HG02759 (cell line): ENCODE results near the gene SCUBE2.
"Not testable (repeated sequence)": the region's sequence is repeated elsewhere in the genome, so short reads cannot be mapped to it uniquely, and the experiment has no call there.

Source experiments
- ATAC-seq: cut with Tn5 transposase; IDR thresholded peaks from one replicate; pipeline ENCODE4 v1.9.1; 2021; ENCODE audit warnings: mild to moderate bottlenecking, moderate library complexity; ENCODE audit not compliant: unreplicated experiment

SCUBE2 gene

DNA sequence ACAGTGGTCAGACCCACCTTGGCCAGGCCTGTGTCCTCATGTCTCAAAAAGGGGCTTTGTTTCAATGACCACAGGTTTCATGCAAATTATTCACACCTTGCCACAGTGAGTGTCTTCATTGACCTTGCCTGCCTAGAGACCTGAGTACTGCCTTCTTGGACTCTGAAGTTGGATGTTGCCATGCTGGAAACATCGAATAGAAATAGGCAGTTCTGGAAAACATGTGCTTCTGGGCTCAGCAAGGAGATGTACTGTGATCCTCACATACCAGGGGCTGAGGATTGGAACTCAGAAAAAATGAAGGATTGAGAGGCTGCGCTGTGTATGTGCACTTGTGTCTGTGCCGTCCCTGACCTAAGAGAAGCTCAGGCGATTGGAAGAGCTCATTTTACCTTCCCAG, 78.0 kb downstream of the SCUBE2 start:
- no peak for ATAC-seq

DNA sequence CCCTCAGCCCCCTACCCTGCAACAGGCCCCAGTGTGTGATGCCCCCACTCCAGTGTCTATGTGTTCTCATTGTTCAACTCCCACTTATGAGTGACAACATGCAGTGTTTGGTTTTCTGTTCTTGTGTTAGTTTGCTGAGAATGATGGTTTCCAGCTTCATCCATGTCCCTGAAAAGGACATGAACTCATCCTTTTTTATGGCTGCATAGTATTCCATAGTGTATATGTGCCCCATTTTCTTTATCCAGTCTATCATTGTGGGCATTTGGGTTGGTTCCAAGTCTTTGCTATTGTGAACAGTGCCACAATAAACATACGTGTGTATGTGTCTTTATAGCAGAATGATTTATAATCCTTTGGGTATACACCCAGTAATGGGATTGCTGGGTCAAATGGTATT, 81.9 kb downstream of the SCUBE2 start:
- ATAC-seq: not testable (repeated sequence)

DNA sequence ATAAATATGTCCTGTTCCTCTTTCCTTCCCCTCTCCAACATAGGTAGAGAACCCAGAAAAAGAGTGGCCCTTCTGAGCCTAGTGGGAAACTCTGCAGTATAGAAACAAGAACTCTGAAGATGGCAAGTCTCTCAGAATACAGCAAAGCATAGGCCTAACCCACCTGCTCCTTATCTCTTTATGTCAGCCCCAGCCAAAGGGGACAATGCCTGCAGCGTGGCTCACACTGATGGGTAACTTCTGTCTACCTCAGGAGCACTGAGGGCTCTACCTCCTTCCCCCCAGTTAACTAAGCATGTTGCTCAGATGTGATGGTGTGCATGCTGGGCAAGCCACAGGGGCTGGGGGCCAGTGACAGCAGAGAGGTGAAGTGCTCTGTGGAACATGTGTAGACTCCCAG, 82.7 kb downstream of the SCUBE2 start:
- no peak for ATAC-seq

DNA sequence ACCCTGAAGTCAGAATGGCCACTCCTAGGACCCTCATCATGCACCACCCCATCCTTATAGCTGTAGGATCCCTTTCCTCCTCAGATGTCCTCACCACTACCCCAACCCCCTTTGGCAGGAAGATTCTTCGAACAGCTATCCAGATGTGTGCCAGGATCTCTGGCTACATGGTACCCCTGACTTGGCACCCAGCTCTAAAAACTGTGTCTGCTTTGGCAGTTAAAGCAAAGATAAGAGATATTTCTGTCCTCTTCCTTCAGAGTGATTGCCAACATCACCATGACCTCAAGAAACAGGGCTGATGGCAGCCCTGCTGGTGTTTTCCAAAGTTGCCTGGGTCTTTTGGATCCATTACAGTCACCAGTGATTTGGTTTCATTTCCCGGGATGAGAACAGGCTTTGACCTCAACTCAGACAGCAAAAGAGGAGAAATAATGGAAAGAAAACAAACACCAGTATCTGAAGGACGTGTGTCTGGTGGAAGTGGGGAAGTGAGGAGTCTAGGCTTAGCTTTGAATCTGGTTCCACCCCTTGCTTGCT, 83.3 kb downstream of the SCUBE2 start:
- no peak for ATAC-seq

DNA sequence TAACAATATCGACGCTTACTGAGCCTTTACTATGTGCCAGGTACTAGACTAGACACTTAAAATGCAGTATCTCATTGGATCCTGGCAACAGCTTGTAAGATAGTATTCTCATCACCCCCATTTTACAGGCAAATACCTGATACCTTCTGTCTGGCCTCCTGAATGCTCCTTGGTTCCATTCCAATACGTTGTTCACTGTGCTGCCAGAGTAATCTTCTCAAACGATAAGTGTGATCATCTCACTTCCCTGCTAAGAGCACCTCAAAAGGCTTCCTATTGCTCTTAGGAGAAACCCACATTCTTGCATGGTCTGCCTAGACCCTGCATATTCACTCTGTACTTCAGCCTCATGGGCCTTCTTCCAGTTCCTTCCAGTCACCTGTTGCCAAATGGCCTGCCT, 86.3 kb downstream of the SCUBE2 start:
- ATAC-seq: no peak

DNA sequence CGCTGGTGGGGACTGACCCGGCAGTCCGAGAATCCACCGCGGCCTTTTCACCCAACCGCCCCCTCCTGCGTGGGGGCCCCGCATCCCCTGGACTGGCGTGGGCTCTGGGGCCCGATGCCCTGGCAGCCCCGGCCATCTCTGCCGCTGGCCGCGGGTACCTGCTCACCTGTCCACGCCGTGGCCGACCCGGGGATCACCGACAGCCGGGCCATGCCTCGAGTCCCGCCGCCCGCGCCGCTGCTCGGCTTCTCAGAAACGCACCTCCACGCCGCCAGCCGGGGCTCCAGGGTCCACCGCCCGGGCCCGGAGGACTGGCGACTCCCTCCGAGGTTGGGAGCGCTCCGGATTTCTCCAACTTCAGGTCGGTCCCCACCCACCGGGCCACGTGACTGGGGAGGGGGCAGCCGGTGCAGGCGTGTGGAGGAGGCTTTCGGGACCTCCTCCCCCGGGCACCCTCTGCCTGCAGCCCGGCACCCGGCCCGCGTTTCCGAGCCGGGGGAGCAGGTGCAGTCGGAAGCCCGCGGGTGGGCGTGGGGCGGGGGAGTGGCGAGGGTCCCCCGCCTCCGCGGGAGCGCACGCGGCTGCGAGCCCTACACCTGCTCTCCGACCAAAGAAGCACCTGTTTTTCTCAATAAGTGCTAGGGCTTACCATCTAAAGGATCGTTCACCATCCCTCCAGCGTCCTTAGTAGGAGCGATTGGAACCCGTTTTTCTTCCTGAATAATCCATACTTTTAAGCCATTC, 87.0 kb downstream of the SCUBE2 start:
- no peak for ATAC-seq

DNA sequence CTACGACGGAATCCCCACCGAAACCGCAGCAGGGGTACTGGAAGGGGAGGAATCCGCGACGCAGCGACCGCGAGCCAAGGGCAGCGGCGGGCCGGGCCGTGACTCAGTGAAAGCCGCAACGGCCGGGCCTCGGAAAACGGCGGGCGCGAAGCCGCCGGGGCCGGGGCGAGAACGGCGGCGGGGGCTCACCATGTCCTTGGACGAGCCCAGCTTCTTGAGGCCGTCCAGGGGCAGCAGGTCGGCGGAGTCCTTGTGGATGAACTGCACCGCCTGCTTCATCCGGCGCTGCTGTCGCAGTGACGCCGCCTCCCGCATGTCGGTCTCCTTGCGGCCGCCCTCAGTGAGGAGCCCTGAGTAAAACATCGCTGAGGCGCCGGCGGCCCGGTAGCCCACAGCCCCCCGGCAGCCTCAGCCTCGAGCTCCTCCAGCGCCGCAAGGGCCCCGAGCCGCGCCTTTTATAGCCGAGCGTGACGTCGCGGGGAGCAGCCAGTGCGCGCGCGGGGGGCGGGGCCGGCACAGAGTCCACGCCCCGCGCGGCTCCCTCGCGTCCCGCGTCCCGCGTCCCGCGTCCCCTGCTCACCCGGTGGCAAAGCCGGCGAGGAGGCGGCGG, 87.7 kb downstream of the SCUBE2 start, which contains the start of gene NRIP3:
TSS of gene NRIP3 (minus strand) at position 429 of the 610 bp plus-strand sequence. CDS start at position 363, 66 bp downstream.
- ATAC-seq: peak; percentile 65

DNA sequence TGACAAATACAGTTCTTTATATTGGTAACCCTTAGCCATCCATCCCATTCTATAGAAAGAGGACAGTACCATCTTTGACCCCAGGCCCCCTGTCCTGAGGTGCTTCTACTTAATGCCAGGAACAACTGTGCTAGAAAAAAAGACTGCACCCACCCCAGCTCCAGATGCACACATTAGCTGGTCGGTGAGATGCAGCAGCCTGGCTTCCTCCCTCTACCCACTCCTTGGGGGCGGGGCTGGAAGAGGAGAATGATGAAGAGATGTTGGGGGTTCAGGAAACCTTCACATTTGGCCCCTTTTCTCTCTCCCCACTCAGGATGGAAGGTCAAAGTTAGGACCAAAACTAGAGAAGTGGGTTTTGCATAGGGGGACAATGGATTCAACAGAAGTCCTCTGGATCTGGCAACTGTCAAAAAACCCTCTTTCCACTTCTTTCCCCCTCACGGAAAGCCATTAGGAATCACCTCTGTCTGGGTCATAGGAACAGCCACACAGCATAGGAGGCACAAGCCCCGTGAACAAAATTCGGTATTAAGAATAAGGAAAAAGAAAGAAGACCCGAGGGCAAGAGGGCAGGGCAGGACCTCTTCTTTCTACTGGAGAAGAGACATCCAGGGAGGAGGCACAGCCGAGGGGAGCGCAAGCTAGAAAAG, 88.4 kb downstream of the SCUBE2 start:
- ATAC-seq: no peak

DNA sequence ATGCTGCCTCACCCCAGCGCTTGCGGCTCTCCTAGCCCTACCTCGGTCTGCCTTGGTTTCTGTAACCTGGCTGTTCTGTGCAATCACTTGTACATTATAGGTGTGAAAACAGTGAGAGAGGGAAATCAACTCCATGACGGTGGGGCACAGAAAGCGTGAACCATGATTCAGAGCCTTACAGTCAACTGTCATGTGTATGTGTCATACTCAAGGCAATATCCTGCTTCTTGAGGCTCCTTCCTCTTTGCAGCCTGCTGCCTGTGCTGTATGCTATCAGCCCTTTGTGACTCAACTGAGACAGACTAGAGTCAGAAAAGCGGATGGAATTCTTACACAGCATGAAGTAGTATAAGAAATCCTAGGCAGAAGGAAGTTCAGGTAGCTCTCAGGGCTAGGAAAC, 89.7 kb downstream of the SCUBE2 start:
- ATAC-seq: no peak

DNA sequence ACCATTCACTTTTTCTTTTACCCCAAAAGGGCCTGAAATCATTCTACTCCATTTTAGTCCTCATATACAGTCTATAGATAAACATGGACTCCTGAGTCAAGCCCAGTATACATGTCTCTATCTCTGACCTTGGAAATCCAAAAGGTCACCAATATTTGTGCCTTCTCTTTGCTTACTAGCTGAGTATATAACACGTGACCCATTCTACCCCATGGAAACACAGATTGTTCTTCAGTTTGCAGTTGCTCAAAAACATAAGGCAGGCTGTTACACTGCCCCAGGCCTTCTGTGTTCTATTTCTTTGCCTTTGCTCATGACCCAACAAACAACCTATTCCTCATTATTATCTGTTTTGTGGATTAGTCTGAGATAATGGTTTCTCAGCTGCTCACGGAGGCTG, 93.4 kb downstream of the SCUBE2 start:
- no peak for ATAC-seq

DNA sequence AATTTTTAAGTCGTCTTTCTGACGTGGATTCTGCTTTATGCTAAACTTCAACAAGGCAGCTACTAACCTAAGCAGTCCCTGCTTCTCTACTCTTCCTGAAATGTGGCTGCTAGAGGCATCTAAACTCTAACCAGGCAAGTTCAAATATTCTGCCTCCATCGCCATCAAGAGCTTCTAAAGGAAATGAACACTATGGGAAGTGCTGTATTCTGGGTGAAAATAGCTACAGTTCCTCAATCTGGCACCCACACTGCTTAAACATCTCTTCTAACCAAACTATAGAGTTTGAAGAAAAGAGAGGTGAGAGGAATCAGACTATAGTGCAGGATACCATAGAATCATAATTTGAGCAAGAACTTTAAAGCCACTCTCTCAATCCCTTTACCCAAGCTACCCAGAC, 93.9 kb downstream of the SCUBE2 start:
- ATAC-seq: no peak

DNA sequence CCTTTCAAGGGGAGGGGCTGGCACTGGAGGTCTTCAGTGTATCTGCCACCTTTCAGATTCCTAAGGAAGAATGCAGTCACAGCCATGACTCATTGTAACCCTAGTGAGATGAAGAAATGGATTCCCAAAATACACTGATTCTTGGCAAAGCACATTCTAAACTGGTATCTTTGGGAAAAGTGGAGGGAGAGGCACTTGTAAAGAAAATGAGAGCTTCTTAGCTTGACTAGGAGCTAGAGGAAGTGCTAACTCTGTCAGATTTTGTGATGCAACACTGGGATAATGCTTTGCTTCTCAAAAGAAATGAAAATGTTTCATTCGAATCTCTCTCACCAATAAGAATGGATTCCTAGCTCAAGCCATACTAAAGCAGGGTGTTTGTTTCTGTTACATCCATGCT, 101.9 kb downstream of the SCUBE2 start:
- ATAC-seq: no peak

DNA sequence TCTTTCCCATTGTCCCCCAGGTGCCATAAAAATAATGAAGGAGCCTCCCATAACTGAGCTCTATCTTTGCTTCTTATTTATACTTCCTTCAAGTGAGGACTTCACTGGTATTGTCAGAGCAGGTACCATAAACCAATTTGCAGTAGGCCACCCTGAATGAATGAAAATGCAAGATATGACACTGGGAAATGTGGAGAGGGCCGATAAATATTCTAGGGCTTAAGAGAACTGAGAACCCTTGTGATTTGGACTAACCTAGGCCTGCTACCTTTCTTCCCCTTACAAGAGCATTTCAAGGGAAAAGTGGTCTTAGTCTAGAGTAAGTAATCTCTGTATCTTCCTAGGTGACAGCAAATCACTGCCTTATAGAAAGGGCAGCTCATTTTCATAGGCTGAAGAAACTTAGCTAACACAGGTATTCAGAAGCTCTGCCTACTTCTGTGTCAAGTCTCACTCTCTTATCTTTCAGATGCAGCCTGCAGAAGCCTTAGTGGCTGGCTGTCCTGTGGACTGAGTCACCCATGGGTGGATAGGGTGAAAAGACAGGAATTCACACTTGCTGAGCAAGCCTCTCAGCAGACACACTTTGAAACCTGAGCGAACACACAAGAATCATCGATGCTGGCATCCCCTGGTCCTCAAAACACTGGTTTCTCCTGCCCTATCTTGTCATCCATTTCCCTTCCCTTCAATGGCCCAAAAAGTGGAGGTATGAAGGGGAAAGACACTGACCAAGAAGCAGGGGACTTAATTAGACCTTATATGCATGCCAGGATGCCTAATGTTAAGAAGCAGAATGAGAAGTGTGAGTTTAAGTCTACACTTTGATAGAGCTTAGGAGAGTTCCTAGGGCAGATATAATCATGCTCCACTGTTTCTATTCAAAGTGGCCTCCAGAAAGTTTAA, 102.8 kb downstream of the SCUBE2 start:
- no peak for ATAC-seq

DNA sequence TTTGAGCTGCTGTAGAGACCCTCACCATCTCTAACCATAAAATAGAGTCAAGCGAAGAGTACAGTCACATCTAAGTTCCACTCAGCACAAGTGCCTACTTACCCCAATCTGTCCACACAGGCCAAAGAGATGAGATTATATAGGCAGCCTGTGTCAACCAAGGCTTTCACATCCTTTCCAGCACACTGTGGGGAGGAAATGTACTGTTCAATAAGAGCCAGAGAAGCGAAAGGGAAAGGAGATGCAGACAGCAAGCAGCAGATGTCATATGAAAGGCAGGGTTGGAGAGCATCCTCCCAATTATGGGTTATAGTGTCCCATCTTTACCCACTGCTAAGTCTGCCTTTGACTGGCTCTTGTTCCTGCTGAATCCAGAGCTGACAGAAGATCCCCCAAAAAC, 104.0 kb downstream of the SCUBE2 start:
- ATAC-seq: no peak

DNA sequence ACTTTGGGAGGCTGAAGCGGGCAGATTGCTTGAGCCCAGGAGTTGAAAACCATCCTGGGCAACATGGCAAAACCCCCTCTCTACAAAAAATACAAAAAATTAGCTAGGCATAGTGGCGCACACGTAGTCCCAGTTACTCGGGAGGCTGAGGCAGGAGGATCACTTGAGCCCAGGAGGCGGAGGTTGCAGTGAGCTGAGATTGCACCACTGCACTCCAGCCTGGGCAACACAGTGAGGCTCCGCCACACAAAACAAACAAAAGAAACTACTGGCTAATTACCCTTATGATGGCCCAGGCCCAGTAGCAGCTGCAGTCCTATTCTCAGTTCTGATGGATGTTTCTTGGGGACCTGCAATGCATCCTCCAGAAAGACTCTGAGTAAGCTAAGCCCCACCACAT, 104.6 kb downstream of the SCUBE2 start:
- ATAC-seq: not testable (repeated sequence)

DNA sequence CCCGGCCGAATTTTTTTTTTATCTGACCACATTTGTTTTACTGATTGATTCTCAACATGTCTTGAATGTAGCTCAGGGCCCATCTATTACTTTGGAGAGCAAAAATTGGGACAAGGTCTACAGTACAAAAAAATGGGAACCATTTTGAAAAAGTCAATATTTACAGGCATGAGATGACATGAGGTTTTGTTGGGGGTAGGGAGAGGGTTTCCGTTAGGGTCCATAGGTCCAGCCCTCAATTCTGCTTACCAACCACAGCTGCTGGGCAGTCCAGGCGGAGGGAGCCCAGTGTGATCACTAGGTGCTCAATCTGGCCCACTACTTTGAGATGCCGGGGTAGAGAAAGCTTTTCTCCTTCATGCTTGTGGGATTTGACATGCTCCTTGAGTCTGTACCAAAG, 105.9 kb downstream of the SCUBE2 start:
- no peak for ATAC-seq

DNA sequence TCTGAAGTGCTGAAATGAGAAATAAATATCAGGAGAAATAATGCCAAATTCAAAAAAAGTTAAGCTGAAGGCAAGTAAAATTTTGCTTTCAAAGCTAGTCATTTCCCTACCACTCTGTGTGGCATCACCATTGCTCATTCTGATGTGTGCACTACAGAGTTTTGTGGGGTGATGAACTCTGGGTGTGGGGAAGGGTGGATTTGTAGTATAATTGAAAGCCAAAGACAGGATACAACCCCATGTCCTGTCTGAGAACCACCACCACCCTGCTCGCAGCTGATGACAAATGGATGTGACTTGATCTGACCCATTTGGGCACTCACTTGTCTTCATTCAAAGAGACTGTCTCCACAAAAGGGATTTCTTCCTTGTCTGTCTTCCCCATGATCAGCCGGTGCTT, 107.8 kb downstream of the SCUBE2 start:
- ATAC-seq: no peak

DNA sequence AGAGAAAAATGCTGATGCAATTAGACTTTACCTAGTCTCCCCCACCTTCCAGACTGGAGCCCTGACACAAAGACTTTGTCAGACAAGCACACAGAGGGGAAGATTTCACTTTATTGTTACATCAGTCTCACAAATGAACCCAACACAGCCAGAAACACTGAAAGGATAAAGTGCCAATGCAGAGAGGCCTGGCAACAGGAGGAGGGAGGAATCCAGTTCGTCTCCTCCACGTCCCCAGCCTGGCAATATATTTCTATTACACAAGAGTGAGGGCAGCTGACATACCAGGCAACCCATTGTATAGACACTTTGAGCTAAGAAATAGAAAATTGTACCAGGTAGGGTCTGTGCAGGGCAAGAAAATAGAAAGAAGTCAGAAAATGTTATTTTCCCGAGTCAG, 110.9 kb downstream of the SCUBE2 start:
- no peak for ATAC-seq

DNA sequence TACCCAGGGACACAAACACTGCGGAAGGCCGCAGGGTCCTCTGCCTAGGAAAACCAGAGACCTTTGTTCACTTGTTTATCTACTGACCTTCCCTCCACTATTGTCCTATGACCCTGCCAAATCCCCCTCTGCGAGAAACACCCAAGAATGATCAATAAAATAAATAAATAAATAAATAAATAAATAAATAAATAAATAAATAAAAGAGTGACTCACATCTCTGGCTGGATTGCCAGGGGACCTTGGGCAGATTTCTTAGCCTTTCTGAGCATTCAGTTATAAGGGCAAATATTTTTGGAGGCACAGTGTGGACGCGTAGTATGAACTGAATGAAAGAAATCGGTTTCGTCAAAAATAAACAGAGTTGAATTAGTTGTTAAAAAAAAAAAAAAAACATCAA, 112.0 kb downstream of the SCUBE2 start:
- ATAC-seq: not testable (repeated sequence)

DNA sequence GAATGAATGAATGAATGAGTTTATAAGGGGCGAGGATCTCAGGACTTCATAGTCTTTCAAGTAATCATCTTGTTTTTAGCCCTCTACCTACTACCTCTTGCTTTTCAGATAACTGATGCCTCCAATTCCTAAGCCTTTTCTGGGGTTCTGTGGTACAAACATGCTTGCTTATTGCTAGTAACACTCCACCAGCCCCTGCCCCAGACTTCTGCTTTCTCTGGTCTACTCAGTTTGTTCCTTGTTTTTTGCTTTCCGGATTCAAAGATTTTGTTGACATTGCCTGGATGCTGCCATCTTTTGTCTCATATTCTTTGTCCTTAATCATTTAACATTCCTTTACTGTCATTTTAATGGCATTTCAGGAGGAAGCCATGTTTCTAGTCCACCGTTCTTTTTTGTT, 118.3 kb downstream of the SCUBE2 start:
- no peak for ATAC-seq

DNA sequence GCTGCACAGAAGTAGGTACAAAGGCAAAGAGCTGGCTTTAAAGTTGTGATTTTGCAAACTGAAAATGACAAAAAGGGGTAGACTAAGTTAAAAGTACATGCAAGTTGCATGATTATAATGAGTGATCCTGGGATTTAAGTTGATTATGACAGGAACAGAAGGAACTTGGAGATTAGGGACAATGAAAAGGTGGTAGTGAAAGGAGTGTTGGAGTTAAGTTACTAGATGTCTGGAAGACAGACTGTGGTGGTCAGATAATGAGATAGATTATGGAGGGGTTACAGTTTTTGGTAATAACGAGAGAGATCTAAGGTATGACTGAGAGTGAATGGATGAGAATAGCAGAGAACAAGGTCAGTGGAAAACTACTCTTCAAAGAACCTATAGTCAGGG, 119.5 kb downstream of the SCUBE2 start:
- no peak for ATAC-seq
